GM19035 (cell line): ENCODE results near the gene LVRN.
A peak's percentile ranks its signal among the peaks of the same experiment; 100 is the strongest.
"Not testable (repeated sequence)": the region's sequence is repeated elsewhere in the genome, so short reads cannot be mapped to it uniquely, and the experiment has no call there.

Source experiments
- ATAC-seq: cut with Tn5 transposase; IDR thresholded peaks from one replicate; pipeline ENCODE4 v1.9.1; 2021; ENCODE audit not compliant: unreplicated experiment

LVRN gene

GRCh38 chr5:115962239-115962564 lies at the start of gene LVRN:
Gene LVRN (plus strand): TSS chr5:115962475. CDS start chr5:115962618, 143 bp downstream.
- peak; percentile 22 for ATAC-seq

GRCh38 chr5:115913623-115914400 lies 48.5 kb upstream of the LVRN start:
- ATAC-seq: not testable (repeated sequence)

- ATAC-seq: no peak
Observed at GRCh38 chr5:115920171-115920725, 42.0 kb upstream of the LVRN start.

GRCh38 chr5:115928578-115929407 lies 33.5 kb upstream of the LVRN start:
- ATAC-seq: not testable (repeated sequence)

GRCh38 chr5:115930171-115930570 lies 32.1 kb upstream of the LVRN start:
- not testable (repeated sequence) for ATAC-seq

- ATAC-seq: no peak
Observed at GRCh38 chr5:115930630-115931337, 31.5 kb upstream of the LVRN start.

GRCh38 chr5:115932991-115933390 lies 29.3 kb upstream of the LVRN start:
- ATAC-seq: no peak

- no peak for ATAC-seq
Observed at GRCh38 chr5:115934388-115934974, 27.8 kb upstream of the LVRN start.

GRCh38 chr5:115936031-115936430 lies 26.2 kb upstream of the LVRN start:
- ATAC-seq: no peak

- ATAC-seq: no peak
Observed at GRCh38 chr5:115939059-115939458, 23.2 kb upstream of the LVRN start.

- no peak for ATAC-seq
Observed at GRCh38 chr5:115940080-115940810, 22.0 kb upstream of the LVRN start.

- ATAC-seq: no peak
Observed at GRCh38 chr5:115941051-115941675, 21.1 kb upstream of the LVRN start.

GRCh38 chr5:115944501-115944900 lies 17.8 kb upstream of the LVRN start:
- ATAC-seq: no peak

- ATAC-seq: no peak
Observed at GRCh38 chr5:115946655-115947054, 15.6 kb upstream of the LVRN start.

- no peak for ATAC-seq
Observed at GRCh38 chr5:115947260-115947659, 15.0 kb upstream of the LVRN start.

- no peak for ATAC-seq
Observed at GRCh38 chr5:115948091-115948534, 14.2 kb upstream of the LVRN start.

GRCh38 chr5:115949096-115949495 lies 13.2 kb upstream of the LVRN start:
- no peak for ATAC-seq

GRCh38 chr5:115952588-115952987 lies 9.7 kb upstream of the LVRN start:
- no peak for ATAC-seq

- no peak for ATAC-seq
Observed at GRCh38 chr5:115954144-115954543, 8.1 kb upstream of the LVRN start.

- ATAC-seq: no peak
Observed at GRCh38 chr5:115956957-115957356, 5.3 kb upstream of the LVRN start.
